Keratinocyte (primary cell): ENCODE measurements around the gene TRIM29. TPM values are rescaled to one million over a fixed set of nuclear protein-coding genes. Genes with fewer than 3 reads are reported as not detected.
"Not testable (repeated sequence)": the region's sequence is repeated elsewhere in the genome, so short reads cannot be mapped to it uniquely, and the experiment has no call there.

Experiments used
- DNase-seq: peaks from one replicate; pipeline ENCODE4 v3.0.0-alpha.2; 2011; ENCODE audit warnings: low read depth, missing footprints, low spot score
- FAIRE-seq: peaks from 2 replicates; lab custom pipeline; 2011; peaks lifted over from hg19 to GRCh38; lab: Jason Lieb, UNC
- H2AFZ ChIP-seq: 2 replicates; pipeline ENCODE4 v1.6.0; 2012; ENCODE audit warnings: low read length, control low read depth, inconsistent platforms; ENCODE audit not compliant: control insufficient read depth
- H3K27ac ChIP-seq: 2 replicates; pipeline ENCODE4 v1.5.1; 2011; ENCODE audit warnings: low read length; ENCODE audit not compliant: control insufficient read depth, insufficient read depth
- H3K27me3 ChIP-seq: 3 replicates; pipeline ENCODE4 v1.6.0; 2011; ENCODE audit warnings: low read length; ENCODE audit not compliant: control insufficient read depth, insufficient read depth; ENCODE audit errors: extremely low read depth
- H3K36me3 ChIP-seq, 2 experiments: 2 replicates in 1 of 2; 3 replicates in 1 of 2; pipeline ENCODE4 v1.5.1; 2011; ENCODE audit warnings: low read length in 2 of 2, mild to moderate bottlenecking in 1 of 2; ENCODE audit not compliant: control insufficient read depth in 2 of 2, insufficient read depth in 2 of 2; ENCODE audit errors: extremely low read depth in 1 of 2
- H3K4me1 ChIP-seq: 3 replicates; pipeline ENCODE4 v1.5.1; 2011; ENCODE audit warnings: low read length; ENCODE audit not compliant: control insufficient read depth, insufficient read depth; ENCODE audit errors: extremely low read depth
- H3K4me2 ChIP-seq: 3 replicates; pipeline ENCODE4 v1.6.0; 2011; ENCODE audit warnings: low read depth, low read length; ENCODE audit not compliant: control insufficient read depth, insufficient read depth; ENCODE audit errors: extremely low read depth
- H3K4me3 ChIP-seq, 3 experiments: fragments of 200-600 bp in 1 of 3; sonication (generic) in 1 of 3; 2 replicates in 2 of 3; 3 replicates in 1 of 3; pipeline ENCODE4 v1.5.1; 2011 to 2016; ENCODE audit warnings: low read length in 3 of 3, mild to moderate bottlenecking in 3 of 3, control low read depth in 2 of 3, inconsistent platforms in 1 of 3, low read depth in 1 of 3, mixed read lengths in 1 of 3, mixed run types in 1 of 3, moderate library complexity in 1 of 3; ENCODE audit not compliant: control insufficient read depth in 2 of 3, insufficient read depth in 2 of 3; ENCODE audit errors: extremely low read depth in 1 of 3
- H3K79me2 ChIP-seq: 2 replicates; pipeline ENCODE4 v1.6.0; 2012; ENCODE audit warnings: low read length; ENCODE audit not compliant: control insufficient read depth, insufficient read depth
- H3K9ac ChIP-seq: 3 replicates; pipeline ENCODE4 v1.6.0; 2011; ENCODE audit warnings: low read length; ENCODE audit not compliant: control insufficient read depth, insufficient read depth; ENCODE audit errors: extremely low read depth
- H3K9me1 ChIP-seq: 3 replicates; pipeline ENCODE4 v1.6.0; 2011; ENCODE audit warnings: low read length; ENCODE audit not compliant: control insufficient read depth, insufficient read depth; ENCODE audit errors: extremely low read depth
- H3K9me3 ChIP-seq: 2 replicates; pipeline ENCODE4 v1.5.1; 2012; ENCODE audit warnings: low read depth, low read length; ENCODE audit not compliant: control insufficient read depth
- H4K20me1 ChIP-seq: 3 replicates; pipeline ENCODE4 v1.6.0; 2011; ENCODE audit warnings: low read length; ENCODE audit not compliant: control insufficient read depth, insufficient read depth; ENCODE audit errors: extremely low read depth
- CTCF ChIP-seq, 3 experiments: IDR thresholded peaks in 1 of 3; conservative IDR thresholded peaks in 1 of 3; optimal IDR thresholded peaks in 1 of 3; 2 replicates in 2 of 3; 3 replicates in 1 of 3; pipeline versions ENCODE3 to v1.5.1; 2011; ENCODE audit warnings: low read length in 3 of 3, mild to moderate bottlenecking in 3 of 3, moderate library complexity in 2 of 3, control low read depth in 1 of 3, inconsistent platforms in 1 of 3; ENCODE audit not compliant: insufficient read depth in 2 of 3; ENCODE audit errors: extremely low read depth in 1 of 3
- EZH2 ChIP-seq: IDR thresholded peaks from one replicate; pipeline ENCODE4 v1.6.1; 2012; ENCODE audit warnings: inconsistent platforms, mild to moderate bottlenecking, low read length, moderate library complexity
- dilution Hi-C: fragments of 300-500 bp; cut with MboI; formaldehyde crosslinking; loops from one replicate; pipeline ENCODE4 v1.7.0; 2020; ENCODE audit warnings: low sequenced_read_pairs; ENCODE audit not compliant: extremely low pct_ligation_motif_present
- polyA plus RNA-seq, 5 experiments: library from polyadenylated mRNA; depleted of rRNA in 3 of 5; stranded (reverse) in 3 of 5; stranded (forward) in 1 of 5; unstranded in 1 of 5; fragments of >200 nt; gene quantifications; 1 replicate in 1 of 5; 2 replicates in 3 of 5; 3 replicates in 1 of 5; pipeline versions ENCODE4 v1.2.1 to v1.2.3, GENCODE V29; 2011 to 2012; ENCODE audit warnings: missing spikeins in 2 of 5, low read depth in 1 of 5, low replicate concordance in 1 of 5

The TRIM29 gene
- polyA plus RNA-seq, 1 donor (not counting 4 experiments of a cell fraction or from before 2014, with no cell fraction given), result 463 TPM

GRCh38 chr11:120180551-120181232 lies 42.8 kb upstream of the TRIM29 start:
- H2AFZ ChIP-seq, result no peak overlapping the region
- H3K27me3 ChIP-seq, result peaks cover 23% of the 10 kb centered on the region
- no peak for TF ChIP-seq EZH2
- peak in 2 of 3 experiments; percentile 17 to 34 for TF ChIP-seq CTCF (optimal IDR thresholded peaks at IDR 0.05 in 1 of 3, IDR thresholded peaks at IDR 0.05 in 1 of 3, conservative IDR thresholded peaks at IDR 0.05 in 1 of 3; ENCODE audit: extremely low read depth in 1 of 3, insufficient read depth in 2 of 3, low read length in 3 of 3)
- H3K27ac ChIP-seq, result no peak overlapping the region
- no peaks in the 10 kb centered on the region for H3K9me1 ChIP-seq
- dilution Hi-C loops, result no loop called here
- no peaks in the 10 kb centered on the region for H3K9me3 ChIP-seq
- H3K9ac ChIP-seq, result no peak overlapping the region
- no peaks in the 10 kb centered on the region for H4K20me1 ChIP-seq
- H3K4me1 ChIP-seq, result no peaks in the 10 kb centered on the region
- DNase-seq (no peak), FAIRE-seq (no peak)
- H3K4me3 ChIP-seq, result no peak overlapping the region
- H3K36me3 ChIP-seq, result no peaks in the 10 kb centered on the region
- no peak overlapping the region for H3K4me2 ChIP-seq
- H3K79me2 ChIP-seq, result no peaks in the 10 kb centered on the region

GRCh38 chr11:120180063-120180462 lies 42.1 kb upstream of the TRIM29 start:
- DNase-seq, H3K79me2 ChIP-seq, H3K9ac ChIP-seq, H3K9me3 ChIP-seq, H3K4me2 ChIP-seq, H3K4me1 ChIP-seq, H3K27ac ChIP-seq, dilution Hi-C loops, H3K9me1 ChIP-seq, H3K36me3 ChIP-seq, H3K4me3 ChIP-seq, FAIRE-seq, H2AFZ ChIP-seq, H4K20me1 ChIP-seq: not testable (repeated sequence)
- peaks cover 29% of the 10 kb centered on the region for H3K27me3 ChIP-seq
